GM19035 (cell line): ENCODE data around the gene FN3KRP.

Source experiments
- ATAC-seq: cut with Tn5 transposase; IDR thresholded peaks from one replicate; pipeline ENCODE4 v1.9.1; 2021; ENCODE audit not compliant: unreplicated experiment

Gene FN3KRP

DNA sequence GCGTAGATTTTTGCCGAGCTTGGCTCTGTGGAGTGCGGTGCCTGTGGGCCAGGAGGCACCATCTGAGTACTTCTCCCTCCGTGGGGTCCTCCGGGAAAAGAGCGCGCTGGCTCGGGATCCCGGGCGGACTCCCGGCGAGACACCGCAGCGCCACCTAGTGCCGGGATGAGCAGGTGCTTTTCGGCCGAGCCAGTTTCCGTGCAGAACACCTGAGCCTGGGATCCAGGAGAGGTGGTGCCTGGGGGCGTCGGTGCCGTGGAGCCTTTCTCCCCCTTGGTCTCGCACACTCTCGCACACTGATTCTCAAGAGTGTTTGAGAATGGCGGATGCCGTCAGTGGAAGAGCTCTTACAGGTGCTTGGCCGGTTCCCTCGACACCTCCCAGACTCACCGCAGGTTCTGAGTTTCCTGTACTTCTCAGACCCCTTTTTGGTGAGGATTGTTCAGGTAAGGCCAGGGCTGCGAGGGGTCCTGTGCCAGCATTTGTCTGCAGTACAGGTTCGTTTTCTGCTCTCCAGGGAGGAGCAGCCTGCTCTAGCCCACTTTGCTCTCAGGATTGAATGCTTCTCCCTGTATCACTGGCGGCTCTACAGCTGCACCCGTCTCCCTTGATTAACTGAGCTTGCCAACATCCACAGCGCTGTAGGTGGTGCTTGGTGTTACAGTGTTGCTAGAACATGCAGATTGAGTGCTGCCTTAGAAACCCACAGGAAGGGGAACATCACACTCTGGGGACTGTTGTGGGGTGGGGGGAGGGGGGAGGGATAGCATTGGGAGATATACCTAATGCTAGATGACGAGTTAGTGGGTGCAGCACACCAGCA lies 58.7 kb downstream of the FN3KRP start:
- no peak for ATAC-seq

DNA sequence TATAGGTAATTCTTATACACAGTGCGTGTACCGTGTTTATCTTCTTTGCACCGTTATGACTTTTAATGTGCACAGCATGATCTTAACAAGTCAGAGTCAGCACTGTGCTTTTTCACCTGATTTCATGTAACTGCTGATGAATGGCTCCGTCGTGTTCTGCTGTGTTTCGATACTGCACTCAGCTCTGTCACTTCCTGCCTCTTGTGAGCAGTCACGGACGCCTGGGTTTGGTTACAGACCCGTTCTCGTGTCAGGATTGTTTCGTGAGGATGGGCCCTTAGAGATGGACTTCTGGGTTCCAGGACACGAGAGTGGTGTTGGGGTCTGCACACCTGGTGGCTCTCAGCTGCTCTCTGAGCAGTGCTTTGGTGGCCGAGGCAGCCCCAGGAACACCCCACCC lies 59.9 kb downstream of the FN3KRP start:
- no peak for ATAC-seq
